Adrenal gland (tissue), 12 donors: Measurements from ENCODE around the gene L3MBTL3. TPM values are rescaled to one million over a fixed set of nuclear protein-coding genes. Genes with fewer than 3 reads are reported as not detected.

ENCODE experiments used
- DNase-seq, 7 donors: peaks; one replicate each; pipeline ENCODE4 v3.0.0-alpha.2; 2019 to 2020
- H3K27ac ChIP-seq, 5 donors: fragments of 200-600 bp; sonication (generic) in 4 of 5; 1 replicate in 3 of 5; 2 replicates in 2 of 5; pipeline versions ENCODE4 v1.5.1 to v1.8.0; 2016 to 2020; ENCODE audit warnings: mild to moderate bottlenecking in 1 of 5
- H3K27me3 ChIP-seq: fragments of 200-600 bp; 2 replicates; pipeline ENCODE4 v1.8.0; 2021
- H3K36me3 ChIP-seq, 2 donors: fragments of 200-600 bp; replicated peaks in 1 of 2; 1 replicate in 1 of 2; 2 replicates in 1 of 2; pipeline versions ENCODE4 v1.5.1 to v1.8.0; 2018 to 2022
- H3K4me1 ChIP-seq, 2 donors: fragments of 200-600 bp; replicated peaks in 1 of 2; 1 replicate in 1 of 2; 2 replicates in 1 of 2; pipeline versions ENCODE4 v1.5.1 to v1.8.0; 2018 to 2021
- H3K4me3 ChIP-seq, 4 donors: fragments of 200-600 bp; sonication (generic) in 3 of 4; one replicate each; pipeline ENCODE4 v1.5.1; 2016 to 2018
- H3K9me3 ChIP-seq, 3 donors: fragments of 200-600 bp; sonication (generic) in 1 of 3; replicated peaks in 1 of 3; 1 replicate in 2 of 3; 2 replicates in 1 of 3; pipeline versions ENCODE4 v1.5.1 to v1.8.0; 2016 to 2021
- CTCF ChIP-seq, 6 experiments: fragments of 450-650 bp in 4 of 6; fragments of 200-600 bp in 2 of 6; sonication (generic) in 1 of 6; IDR thresholded peaks; 1 replicate in 5 of 6; 2 replicates in 1 of 6; pipeline versions ENCODE4 v1.5.1 to v1.8.0; 2016 to 2021; ENCODE audit warnings: antibody characterized with exemption in 6 of 6, mild to moderate bottlenecking in 2 of 6, moderate library complexity in 1 of 6
- POLR2A ChIP-seq, 2 donors: fragments of 450-650 bp; IDR thresholded peaks; one replicate each; pipeline ENCODE4 v1.6.1; 2017; ENCODE audit warnings: antibody characterized with exemption in 2 of 2, mild to moderate bottlenecking in 2 of 2, moderate library complexity in 1 of 2
- WGBS, 4 donors: extraction: QIAGEN DNeasy Blood & Tissue Kit in 2 of 4; methylation state at CpG; one replicate each; pipeline versions ENCODE4 v1.1.5 to v1.1.7; 2013 to 2017; 5-methylcytosine and 5-hydroxymethylcytosine counted together
- intact Hi-C, 2 donors: fragments of 100-400 bp; cut with DNase I; formaldehyde crosslinking; loops; one replicate each; pipeline versions ENCODE4 v1.14.1 to v1.15.0; 2022 to 2023
- polyA plus RNA-seq, 3 donors: library from polyadenylated mRNA; stranded (reverse); fragments of 200-250 nt in 2 of 3; fragments of 350-450 nt in 1 of 3; fragmentation: Illumina TruSeq in 1 of 3; extraction: RNeasy Lipid Tissue Mini Kit (QIAGEN cat#74804) in 1 of 3; gene quantifications; one replicate each; pipeline ENCODE4 v1.2.3, GENCODE V29; 2013 to 2014
- total RNA-seq, 9 donors: library from RNA; depleted of rRNA in 4 of 9; stranded (reverse); fragments of >200 nt in 4 of 9; fragments of 120-200 nt in 1 of 9; fragmentation: NEBNext Ultra II Directional in 1 of 9; extraction: Animal tissue kit (Norgen Biotek cat#: 25700) in 1 of 9; gene quantifications; one replicate each; pipeline versions ENCODE4 v1.1.0 to v1.2.4, GENCODE V29; 2013 to 2023
- donor health status: healthy with polysubstance abuse.
- donor health status: Bipolar disorder and iron deficiency.
- donor health status: DM: yes; HTN: yes; CAD: no.
- donor health status: DM: no; HTN: no; CAD: no.
- donor health status: DM: no; HTN: no; CAD: no.
- donor health status: DM: yes; HTN: yes; CAD: no.

The L3MBTL3 gene
- total and polyA plus RNA-seq, 12 donors, result 7.2 to 32.5 (median 17.3) TPM

DNA sequence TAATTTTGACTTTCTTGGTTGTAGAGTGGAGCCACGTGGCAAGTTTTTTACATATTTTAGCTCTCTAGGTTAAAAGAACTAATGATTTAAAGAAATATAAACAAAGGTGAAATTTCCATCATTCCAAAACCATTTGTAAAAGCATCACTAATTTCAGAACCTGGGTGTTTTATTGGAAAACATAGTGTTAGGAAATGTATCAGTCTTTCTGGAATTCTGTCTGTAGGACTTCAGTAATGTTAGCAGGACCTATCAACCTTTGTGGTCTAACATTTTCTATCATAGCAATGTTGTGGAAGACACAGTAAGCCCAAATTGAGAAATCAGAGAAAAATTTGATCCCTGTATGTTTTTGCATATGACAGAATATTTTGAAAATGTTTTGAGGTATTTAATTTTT lies 28.3 kb downstream of the L3MBTL3 start:
- TF ChIP-seq CTCF (IDR thresholded peaks at IDR 0.05), result no peak
- no peak for TF ChIP-seq POLR2A (IDR thresholded peaks at IDR 0.05)
- Histone ChIP-seq H3K9me3 (no peaks in the 10 kb centered on the region), H3K4me1 (peaks cover 11 to 19% of the 10 kb centered on the region in 2 donors), H3K27ac (no peak overlapping the region), H3K27me3 (no peaks in the 10 kb centered on the region), H3K36me3 (no peaks in the 10 kb centered on the region), H3K4me3 (no peak overlapping the region)
- no peak for DNase-seq
- 90 to 95% (median 92%) methylated on average over 1 of the region's 1 CpG for WGBS, 4 donors
- intact Hi-C loops, result no loop called here

- peak in 4 of 6 experiments; percentile 6 to 39 (median 14) for TF ChIP-seq CTCF (IDR thresholded peaks at IDR 0.05)
- no peak for TF ChIP-seq POLR2A (IDR thresholded peaks at IDR 0.05)
- Histone ChIP-seq H3K4me1 (peaks cover 11 to 19% of the 10 kb centered on the region in 2 donors), H3K27me3 (no peaks in the 10 kb centered on the region), H3K36me3 (peaks cover 0 to 5% of the 10 kb centered on the region in 2 donors), H3K4me3 (no peak overlapping the region), H3K9me3 (no peaks in the 10 kb centered on the region), H3K27ac (no peak overlapping the region)
- WGBS, 4 donors, result 61 to 82% (median 66%) methylated on average over 4 of the region's 4 CpGs
- intact Hi-C loops, result no loop called here
- no peak for DNase-seq
Measured at GRCh38 chr6:130047088-130047995, 29.0 kb downstream of the L3MBTL3 start.

- no peak overlapping the region for H3K4me3 ChIP-seq
- no peak for TF ChIP-seq POLR2A (IDR thresholded peaks at IDR 0.05)
- TF ChIP-seq CTCF (IDR thresholded peaks at IDR 0.05), result peak in 1 of 6 experiments; percentile 5
- intact Hi-C loops, result loop anchor here in 1 of 2 donors (10.0 kb wide), 1 partner anchor 795 kb away; no protein-coding TSS in a partner anchor
- peak overlapping the region in 4 of 5 donors; percentile 51 to 75 (median 61) for H3K27ac ChIP-seq
- peaks cover 11 to 12% of the 10 kb centered on the region in 2 donors for H3K4me1 ChIP-seq
- DNase-seq, result peak in 3 of 7 donors; percentile 25 to 50 (median 35)
- H3K36me3 ChIP-seq, result peaks cover 0 to 17% of the 10 kb centered on the region in 2 donors
- WGBS, 4 donors, result 70 to 81% (median 72%) methylated on average over 2 of the region's 2 CpGs
- H3K27me3 ChIP-seq, result no peaks in the 10 kb centered on the region
- H3K9me3 ChIP-seq, result no peaks in the 10 kb centered on the region
Measured at GRCh38 chr6:130050230-130050629, 31.8 kb downstream of the L3MBTL3 start.

- H3K4me1 ChIP-seq, result peaks cover 10 to 11% of the 10 kb centered on the region in 2 donors
- WGBS, 4 donors, result 84 to 91% (median 90%) methylated on average over 7 of the region's 7 CpGs
- H3K9me3 ChIP-seq, result no peaks in the 10 kb centered on the region
- intact Hi-C loops, result loop anchor here in 1 of 2 donors (10.0 kb wide), 1 partner anchor 790 kb away; no protein-coding TSS in a partner anchor
- H3K36me3 ChIP-seq, result peaks cover 0 to 38% of the 10 kb centered on the region in 2 donors
- no peaks in the 10 kb centered on the region for H3K27me3 ChIP-seq
- no peak for TF ChIP-seq POLR2A (IDR thresholded peaks at IDR 0.05)
- no peak for TF ChIP-seq CTCF (IDR thresholded peaks at IDR 0.05)
- H3K4me3 ChIP-seq, result no peak overlapping the region
- no peak overlapping the region for H3K27ac ChIP-seq
- no peak for DNase-seq
Measured at GRCh38 chr6:130054725-130055124, 36.3 kb downstream of the L3MBTL3 start.
